ENCODE measurements around the gene ARHGEF17.

GRCh38 chr11:73333640-73334383 is 25.7 kb downstream of the ARHGEF17 start:
- TF ChIP-seq CTCF (conservative IDR thresholded peaks at IDR 0.05 in 1 of 2, IDR thresholded peaks at IDR 0.05 in 1 of 2; ENCODE audit: extremely low read depth in 1 of 2, insufficient read depth in 1 of 2, low read depth in 1 of 2, low read length in 2 of 2) (no peak), EZH2 (IDR thresholded peaks at IDR 0.05; ENCODE audit: borderline replicate concordance, low read length) (no peak)

Data from mammary epithelial cell (primary cell).